HG02759 (cell line): ENCODE data around the gene SEMA6D.
A peak's percentile ranks its signal among the peaks of the same experiment; 100 is the strongest.

Experiments used
- ATAC-seq: cut with Tn5 transposase; IDR thresholded peaks from one replicate; pipeline ENCODE4 v1.9.1; 2021; ENCODE audit warnings: mild to moderate bottlenecking, moderate library complexity; ENCODE audit not compliant: unreplicated experiment

SEMA6D gene

GRCh38 chr15:47780971-47781370, 63.7 kb downstream of the SEMA6D start:
- no peak for ATAC-seq

- no peak for ATAC-seq
These were observed 64.2 kb downstream of the SEMA6D start for GRCh38 chr15:47781527-47781926.

GRCh38 chr15:47784820-47785219, 67.5 kb downstream of the SEMA6D start:
- no peak for ATAC-seq

- no peak for ATAC-seq
These were observed 69.1 kb downstream of the SEMA6D start for GRCh38 chr15:47786371-47786770.

- no peak for ATAC-seq
These were observed 70.6 kb downstream of the SEMA6D start for GRCh38 chr15:47787875-47788274.

GRCh38 chr15:47788685-47789084, 71.4 kb downstream of the SEMA6D start:
- ATAC-seq, result no peak

GRCh38 chr15:47791161-47791560, 73.9 kb downstream of the SEMA6D start:
- ATAC-seq, result no peak

- ATAC-seq, result no peak
These were observed 74.9 kb downstream of the SEMA6D start for GRCh38 chr15:47792231-47792630.

- ATAC-seq, result no peak
These were observed 77.1 kb downstream of the SEMA6D start for GRCh38 chr15:47794252-47794914.

GRCh38 chr15:47795864-47796263, 78.6 kb downstream of the SEMA6D start:
- no peak for ATAC-seq

- no peak for ATAC-seq
These were observed 79.0 kb downstream of the SEMA6D start for GRCh38 chr15:47796339-47796738.

GRCh38 chr15:47796830-47797229, 79.5 kb downstream of the SEMA6D start:
- ATAC-seq, result no peak

GRCh38 chr15:47801522-47801921, 84.2 kb downstream of the SEMA6D start:
- no peak for ATAC-seq

- no peak for ATAC-seq
These were observed 84.9 kb downstream of the SEMA6D start for GRCh38 chr15:47802216-47802615.

GRCh38 chr15:47803767-47804166, 86.5 kb downstream of the SEMA6D start:
- no peak for ATAC-seq

GRCh38 chr15:47804733-47805132, 87.4 kb downstream of the SEMA6D start:
- no peak for ATAC-seq

GRCh38 chr15:47806008-47806407, 88.7 kb downstream of the SEMA6D start:
- no peak for ATAC-seq

- no peak for ATAC-seq
These were observed 93.9 kb downstream of the SEMA6D start for GRCh38 chr15:47811172-47811571.

- peak; percentile 56 for ATAC-seq
These were observed 95.2 kb downstream of the SEMA6D start for GRCh38 chr15:47812470-47812999.

- ATAC-seq, result peak; percentile 90
These were observed 96.6 kb downstream of the SEMA6D start for GRCh38 chr15:47813748-47814384.

GRCh38 chr15:47814620-47815019, 97.3 kb downstream of the SEMA6D start:
- no peak for ATAC-seq

- no peak for ATAC-seq
These were observed 100.8 kb downstream of the SEMA6D start for GRCh38 chr15:47817969-47818548.
